GM13976 (cell line): ENCODE measurements around the gene NTM.

Source experiments
- DNase-seq: peaks from one replicate; pipeline ENCODE4 v3.0.0; 2012; ENCODE audit warnings: low spot score
- CTCF ChIP-seq: IDR thresholded peaks from 2 replicates; pipeline ENCODE4 v1.5.1; 2012; ENCODE audit warnings: borderline replicate concordance, mild to moderate bottlenecking; ENCODE audit not compliant: insufficient read depth; ENCODE audit errors: extremely low read depth, missing control alignments, control extremely low read depth
- in situ Hi-C: fragments of 300-500 bp; cut with MboI; formaldehyde crosslinking; loops from one replicate; pipeline ENCODE4 v1.12.0; 2022; ENCODE audit warnings: low sequenced_read_pairs, mixed read lengths, inconsistent platforms; ENCODE audit not compliant: unreplicated experiment

Gene NTM

GRCh38 chr11:131807876-131808275 lies 437.5 kb downstream of the NTM start:
- no peak for DNase-seq
- in situ Hi-C loops = no loop called here
- no peak for TF ChIP-seq CTCF

- no peak for DNase-seq
- no peak for TF ChIP-seq CTCF
- in situ Hi-C loops = no loop called here
Measured at GRCh38 chr11:131808470-131808869, 438.1 kb downstream of the NTM start.

GRCh38 chr11:131809203-131809918 lies 438.9 kb downstream of the NTM start:
- DNase-seq = no peak
- no peak for TF ChIP-seq CTCF
- in situ Hi-C loops = no loop called here

- TF ChIP-seq CTCF = no peak
- in situ Hi-C loops = no loop called here
- DNase-seq = no peak
Measured at GRCh38 chr11:131810541-131810940, 440.1 kb downstream of the NTM start.

GRCh38 chr11:131811383-131811782 lies 441.0 kb downstream of the NTM start:
- no peak for DNase-seq
- no peak for TF ChIP-seq CTCF
- in situ Hi-C loops = no loop called here

- TF ChIP-seq CTCF = no peak
Measured at GRCh38 chr11:131814108-131814507, 443.7 kb downstream of the NTM start.

More at GRCh38 chr11:131814108-131814507, 443.7 kb downstream of the NTM start:
- DNase-seq = no peak
- in situ Hi-C loops = no loop called here
